Neuronal stem cell (in vitro differentiated cells): ENCODE measurements around the gene MLX.
"Not testable (repeated sequence)": the region's sequence is repeated elsewhere in the genome, so short reads cannot be mapped to it uniquely, and the experiment has no call there.

ENCODE experiments used
- DNase-seq: peaks from one replicate; pipeline ENCODE4 v3.0.0-alpha.2; 2013; ENCODE audit warnings: low spot score
- H2AFZ ChIP-seq: one replicate; pipeline ENCODE4 v1.6.1; 2013; ENCODE audit warnings: mild to moderate bottlenecking, low read length, inconsistent platforms
- H2AK5ac ChIP-seq: 2 replicates; pipeline ENCODE4 v1.6.1; 2013; ENCODE audit warnings: low read depth, mild to moderate bottlenecking, inconsistent platforms, low read length, moderate library complexity, mixed read lengths
- H2BK120ac ChIP-seq: 2 replicates; pipeline ENCODE4 v1.6.1; 2013; ENCODE audit warnings: low read depth, mild to moderate bottlenecking, inconsistent platforms, low read length, moderate library complexity, mixed read lengths
- H2BK12ac ChIP-seq: one replicate; pipeline ENCODE4 v1.6.1; 2013; ENCODE audit warnings: low read length, inconsistent platforms
- H2BK15ac ChIP-seq: 2 replicates; pipeline ENCODE4 v1.6.1; 2013; ENCODE audit warnings: mild to moderate bottlenecking, low read length, inconsistent platforms, mixed read lengths
- H2BK5ac ChIP-seq: one replicate; pipeline ENCODE4 v1.6.1; 2013; ENCODE audit warnings: inconsistent platforms, mild to moderate bottlenecking, low read length, moderate library complexity
- H3K14ac ChIP-seq: one replicate; pipeline ENCODE4 v1.6.1; 2013; ENCODE audit warnings: low read length, inconsistent platforms
- H3K18ac ChIP-seq: 2 replicates; pipeline ENCODE4 v1.6.1; 2013; ENCODE audit warnings: low read length, inconsistent platforms
- H3K23ac ChIP-seq: 2 replicates; pipeline ENCODE4 v1.6.1; 2013; ENCODE audit warnings: low read depth, mild to moderate bottlenecking, mixed read lengths, low read length, inconsistent platforms; ENCODE audit not compliant: poor library complexity
- H3K27ac ChIP-seq: replicated peaks from 3 replicates; pipeline ENCODE4 v1.5.1; 2013; ENCODE audit warnings: low read length, inconsistent platforms
- H3K27me3 ChIP-seq, 3 experiments: 2 replicates each; pipeline ENCODE4 v1.6.1; 2013; ENCODE audit warnings: low read length in 3 of 3, mild to moderate bottlenecking in 2 of 3, inconsistent platforms in 1 of 3, low read depth in 1 of 3, mixed read lengths in 1 of 3, moderate library complexity in 1 of 3; ENCODE audit not compliant: control insufficient read depth in 3 of 3, insufficient read depth in 3 of 3
- H3K36me3 ChIP-seq, 2 donors: replicated peaks in 1 of 2; 2 replicates each; pipeline ENCODE4 v1.6.1; 2013; ENCODE audit warnings: low read length in 2 of 2; ENCODE audit not compliant: control insufficient read depth in 2 of 2, insufficient read depth in 2 of 2
- H3K4ac ChIP-seq: 2 replicates; pipeline ENCODE4 v1.6.1; 2013; ENCODE audit warnings: inconsistent platforms, mild to moderate bottlenecking, low read length, moderate library complexity
- H3K4me1 ChIP-seq, 2 donors: 1 replicate in 1 of 2; 2 replicates in 1 of 2; pipeline ENCODE4 v1.6.1; 2013; ENCODE audit warnings: low read length in 2 of 2, low read depth in 1 of 2; ENCODE audit not compliant: control insufficient read depth in 2 of 2, insufficient read depth in 1 of 2
- H3K4me2 ChIP-seq: one replicate; pipeline ENCODE4 v1.6.1; 2013; ENCODE audit warnings: mild to moderate bottlenecking, low read length, inconsistent platforms; ENCODE audit not compliant: insufficient read depth, poor library complexity, severe bottlenecking
- H3K4me3 ChIP-seq, 2 donors: 2 replicates each; pipeline ENCODE4 v1.5.1; 2013; ENCODE audit warnings: low read length in 2 of 2, mild to moderate bottlenecking in 2 of 2, inconsistent platforms in 1 of 2, moderate library complexity in 1 of 2
- H3K79me1 ChIP-seq: one replicate; pipeline ENCODE4 v1.6.1; 2013; ENCODE audit warnings: low read depth, mild to moderate bottlenecking, inconsistent platforms, low read length, moderate library complexity
- H3K9ac ChIP-seq: one replicate; pipeline ENCODE4 v1.6.1; 2013; ENCODE audit warnings: mild to moderate bottlenecking, low read depth, low read length, inconsistent platforms; ENCODE audit not compliant: poor library complexity
- H3K9me3 ChIP-seq, 2 donors: replicated peaks in 1 of 2; 2 replicates each; pipeline versions ENCODE3 to v1.6.1; 2013; ENCODE audit warnings: low read length in 2 of 2, mild to moderate bottlenecking in 2 of 2, inconsistent platforms in 1 of 2, low read depth in 1 of 2, mixed read lengths in 1 of 2, moderate library complexity in 1 of 2; ENCODE audit not compliant: control insufficient read depth in 2 of 2, insufficient read depth in 1 of 2
- H4K8ac ChIP-seq: one replicate; pipeline ENCODE4 v1.6.1; 2013; ENCODE audit warnings: low read depth, mild to moderate bottlenecking, inconsistent platforms, low read length, moderate library complexity
- H4K91ac ChIP-seq: one replicate; pipeline ENCODE4 v1.6.1; 2013; ENCODE audit warnings: low read length, low read depth, mild to moderate bottlenecking, inconsistent platforms; ENCODE audit not compliant: poor library complexity
- WGBS, 2 donors: extraction: QIAGEN DNeasy Blood & Tissue Kit; methylation state at CpG; one replicate each; pipeline ENCODE4 v1.1.7; 2013; ENCODE audit warnings: missing lambda C conversion rate in 2 of 2, mixed read lengths in 1 of 2; ENCODE audit not compliant: insufficient read length in 2 of 2, insufficient replicate concordance in 1 of 2; ENCODE audit errors: extremely low coverage in 2 of 2; 5-methylcytosine and 5-hydroxymethylcytosine counted together

The MLX gene

DNA sequence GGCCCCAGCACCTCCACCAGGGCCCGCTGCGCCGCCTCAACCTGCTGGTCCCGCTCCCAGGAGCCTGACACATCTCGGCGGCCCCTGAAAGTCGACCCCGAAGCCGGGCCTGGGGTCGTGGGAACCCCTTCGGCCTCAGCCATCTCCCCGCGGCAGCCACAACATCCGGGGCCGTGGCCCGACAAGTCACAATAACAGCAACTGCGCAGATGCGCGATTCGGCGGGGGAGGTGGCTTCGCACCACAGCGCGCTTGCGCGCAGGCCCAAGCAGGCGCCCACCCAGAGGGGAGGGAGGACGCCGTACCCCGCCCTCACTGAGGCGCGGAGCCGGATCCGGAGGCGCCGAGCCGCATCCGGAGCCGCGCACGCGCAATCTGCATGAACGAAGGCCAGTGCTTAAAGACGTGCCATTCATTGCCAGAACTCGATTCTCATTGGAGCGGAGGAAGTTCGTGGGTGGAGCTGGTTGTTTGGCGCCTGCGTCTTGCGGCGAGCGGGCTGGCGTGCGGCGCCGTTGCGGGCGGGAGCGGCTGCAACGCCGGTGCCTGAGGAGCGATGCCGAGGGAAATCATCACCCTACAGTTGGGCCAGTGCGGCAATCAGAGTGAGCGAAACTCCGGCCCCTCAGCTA, 42.4 kb downstream of the MLX start, which contains the start of the genes RETREG3 and TUBG1:
TSS of gene RETREG3 (minus strand) at position 193 of the 632 bp plus-strand sequence. CDS start at position 143, 50 bp downstream.
TSS of gene TUBG1 (plus strand) at position 502 of the 632 bp plus-strand sequence. CDS start at position 557, 55 bp downstream.
- H4K91ac ChIP-seq: no peak within 1 kb of the TSS
- peak within 1 kb of the TSS; percentile 94 for H2AFZ ChIP-seq
- peaks cover 7 to 11% of the 10 kb centered on the region in 2 donors for H3K4me1 ChIP-seq
- peak within 1 kb of the TSS; percentile 99 for H3K18ac ChIP-seq
- peak within 1 kb of the TSS; percentile 61 for H2BK120ac ChIP-seq
- H3K14ac ChIP-seq: peak within 1 kb of the TSS; percentile 94
- H2AK5ac ChIP-seq: peak within 1 kb of the TSS; percentile 88
- peak within 1 kb of the TSS; percentile 98 for H3K23ac ChIP-seq
- H4K8ac ChIP-seq: peak within 1 kb of the TSS; percentile 65
- H3K79me1 ChIP-seq: peaks cover 8% of the 10 kb centered on the region
- H3K9ac ChIP-seq: peak within 1 kb of the TSS; percentile 97
- peak within 1 kb of the TSS; percentile 77 for H3K27ac ChIP-seq
- peak within 1 kb of the TSS; percentile 85 to 98 for H3K4me3 ChIP-seq
- peaks cover 20 to 42% of the 10 kb centered on the region in 2 donors for H3K36me3 ChIP-seq
- no CpG with 5 or more reads among the region's 66 CpGs for WGBS, 2 donors
- peak within 1 kb of the TSS; percentile 67 for H2BK15ac ChIP-seq
- H2BK5ac ChIP-seq: peak within 1 kb of the TSS; percentile 93
- H3K27me3 ChIP-seq: no peaks in the 10 kb centered on the region
- peak within 1 kb of the TSS; percentile 41 for H2BK12ac ChIP-seq
- peak within 1 kb of the TSS; percentile 84 for H3K4ac ChIP-seq
- peak; percentile 100 for DNase-seq
- peak within 1 kb of the TSS; percentile 93 for H3K4me2 ChIP-seq
- no peaks in the 10 kb centered on the region for H3K9me3 ChIP-seq

- WGBS, 2 donors: no CpG with 5 or more reads among the region's 42 CpGs
- not testable (repeated sequence) for H2BK5ac ChIP-seq, H3K27me3 ChIP-seq
Observed at GRCh38 chr17:42609814-42610801, 43.2 kb downstream of the MLX start.

DNA sequence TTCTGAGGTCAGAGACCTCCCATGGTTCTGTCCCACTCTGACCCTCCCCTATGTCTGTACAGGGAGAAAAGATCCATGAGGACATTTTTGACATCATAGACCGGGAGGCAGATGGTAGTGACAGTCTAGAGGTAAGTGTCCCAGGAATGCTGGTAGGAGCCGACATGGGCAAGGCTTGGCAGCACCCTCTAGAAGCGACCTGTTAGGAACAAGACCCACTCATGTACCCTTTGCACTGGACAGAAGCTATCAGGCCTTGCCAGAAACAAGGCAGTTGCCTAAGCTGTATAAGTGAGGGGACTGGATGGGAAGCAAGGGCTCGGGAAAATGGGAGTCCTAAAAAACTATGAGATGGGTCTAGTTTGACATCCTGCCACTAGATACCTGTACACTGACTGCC, 45.1 kb downstream of the MLX start:
- Histone ChIP-seq H3K18ac (no peak overlapping the region), H2BK15ac (no peak overlapping the region), H3K9me3 (no peaks in the 10 kb centered on the region), H4K8ac (no peak overlapping the region), H3K36me3 (peaks cover 34 to 54% of the 10 kb centered on the region in 2 donors), H3K27ac (no peak overlapping the region), H2AFZ (no peak overlapping the region), H2BK12ac (no peak overlapping the region), H2AK5ac (no peak overlapping the region), H3K4me3 (no peak overlapping the region), H2BK5ac (no peak overlapping the region), H3K27me3 (no peaks in the 10 kb centered on the region), H3K9ac (no peak overlapping the region), H3K4me2 (no peak overlapping the region), H2BK120ac (no peak overlapping the region), H3K14ac (no peak overlapping the region), H3K79me1 (peaks cover 8% of the 10 kb centered on the region), H4K91ac (no peak overlapping the region), H3K4me1 (peaks cover 7 to 11% of the 10 kb centered on the region in 2 donors), H3K23ac (no peak overlapping the region), H3K4ac (no peak overlapping the region)
- WGBS, 2 donors: no CpG with 5 or more reads among the region's 4 CpGs
- no peak for DNase-seq

More at GRCh38 chr17:42609814-42610801, 43.2 kb downstream of the MLX start:
- not testable (repeated sequence) for H3K14ac ChIP-seq, DNase-seq, H3K9me3 ChIP-seq, H3K79me1 ChIP-seq, H4K91ac ChIP-seq, H2BK12ac ChIP-seq
- H2AK5ac ChIP-seq: peak overlapping the region; percentile 70
- peak overlapping the region; percentile 84 for H3K4ac ChIP-seq
- H2BK15ac ChIP-seq: peak overlapping the region; percentile 67
- peak overlapping the region; percentile 61 for H2BK120ac ChIP-seq
- peak overlapping the region; percentile 65 for H4K8ac ChIP-seq
- peak overlapping the region; percentile 97 for H3K9ac ChIP-seq
- H3K36me3 ChIP-seq: peaks cover 26 to 48% of the 10 kb centered on the region in 2 donors
- peak overlapping the region; percentile 85 to 98 for H3K4me3 ChIP-seq
- H3K18ac ChIP-seq: peak overlapping the region; percentile 89
- H3K27ac ChIP-seq: peak overlapping the region; percentile 77
- H3K4me2 ChIP-seq: peak overlapping the region; percentile 93
- H3K4me1 ChIP-seq: peaks cover 7 to 11% of the 10 kb centered on the region in 2 donors
- peak overlapping the region; percentile 94 for H2AFZ ChIP-seq
- H3K23ac ChIP-seq: peak overlapping the region; percentile 98
